HepG2 (cell line): ENCODE data around the gene ARHGEF16. TPM values are rescaled to one million over a fixed set of nuclear protein-coding genes. Genes with fewer than 3 reads are reported as not detected.

Experiments used
- ARNTL ChIP-seq: sonication (generic); formaldehyde crosslinking; IDR thresholded peaks from 2 replicates; pipeline ENCODE4 v1.4.0; 2020; ENCODE audit warnings: mild to moderate bottlenecking, missing genetic modification reagents
- ATF1 ChIP-seq: IDR thresholded peaks from 2 replicates; pipeline ENCODE4 v1.6.1; 2016; ENCODE audit warnings: mild to moderate bottlenecking, control low read depth
- CTCF ChIP-seq: sonication (generic); formaldehyde crosslinking; IDR thresholded peaks from 2 replicates; pipeline ENCODE4 v1.5.0; 2020; ENCODE audit warnings: mild to moderate bottlenecking, missing genetic modification reagents, moderate library complexity
- DMTF1 ChIP-seq: sonication (generic); formaldehyde crosslinking; IDR thresholded peaks from 2 replicates; pipeline ENCODE4 v1.4.0; 2020; ENCODE audit warnings: mild to moderate bottlenecking, missing genetic modification reagents
- EEA1 ChIP-seq: sonication (generic); formaldehyde crosslinking; IDR thresholded peaks from 2 replicates; pipeline ENCODE4 v1.5.1; 2020; ENCODE audit warnings: mild to moderate bottlenecking, missing genetic modification reagents, borderline replicate concordance
- KAT2B ChIP-seq: fragments of 150-350 bp; IDR thresholded peaks from 2 replicates; pipeline ENCODE4 v1.6.1; 2014; ENCODE audit warnings: low read depth, low read length, borderline replicate concordance
- PHF21A ChIP-seq: sonication (generic); formaldehyde crosslinking; IDR thresholded peaks from 2 replicates; pipeline ENCODE4 v1.5.0; 2020; ENCODE audit warnings: mild to moderate bottlenecking, missing genetic modification reagents
- SIX4 ChIP-seq: sonication (generic); formaldehyde crosslinking; IDR thresholded peaks from 2 replicates; pipeline ENCODE4 v1.4.0; 2020; ENCODE audit warnings: missing genetic modification reagents
- ZFP37 ChIP-seq: sonication (generic); formaldehyde crosslinking; IDR thresholded peaks from 2 replicates; pipeline ENCODE4 v1.4.0; 2020; ENCODE audit warnings: missing genetic modification reagents, borderline replicate concordance
- ZNF280B ChIP-seq: sonication (generic); formaldehyde crosslinking; IDR thresholded peaks from 2 replicates; pipeline ENCODE4 v1.5.0; 2020; ENCODE audit warnings: missing genetic modification reagents, mild to moderate bottlenecking, borderline replicate concordance
- ZNF33A ChIP-seq: sonication (generic); formaldehyde crosslinking; IDR thresholded peaks from 2 replicates; pipeline ENCODE4 v1.5.1; 2020; ENCODE audit warnings: missing genetic modification reagents, mild to moderate bottlenecking, moderate library complexity, borderline replicate concordance
- ZNF354B ChIP-seq: sonication (generic); formaldehyde crosslinking; IDR thresholded peaks from 2 replicates; pipeline ENCODE4 v1.8.0; 2022; ENCODE audit warnings: mild to moderate bottlenecking, missing genetic modification reagents
- ZNF672 ChIP-seq: sonication (generic); formaldehyde crosslinking; IDR thresholded peaks from 2 replicates; pipeline ENCODE4 v1.8.1; 2022; ENCODE audit warnings: missing genetic modification reagents
- ZNF83 ChIP-seq: sonication (generic); formaldehyde crosslinking; IDR thresholded peaks from 2 replicates; pipeline ENCODE4 v1.4.0; 2020; ENCODE audit warnings: missing genetic modification reagents, mild to moderate bottlenecking, borderline replicate concordance
- polyA plus RNA-seq, 8 experiments: library from polyadenylated mRNA; depleted of rRNA in 3 of 8; stranded (reverse) in 7 of 8; unstranded in 1 of 8; fragments of >200 nt; fragmentation: Illumina TruSeq in 4 of 8; extraction: Trizol in 4 of 8; gene quantifications; 2 replicates each; pipeline versions ENCODE4 v1.2.1 to v1.2.3, GENCODE V29; 2011 to 2016; ENCODE audit warnings: low read depth in 4 of 8, missing spikeins in 1 of 8, mixed read lengths in 1 of 8; ENCODE audit not compliant: insufficient read depth in 1 of 8
- total RNA-seq, 5 experiments: library from RNA; depleted of rRNA; stranded (reverse); fragments of >200 nt; fragmentation: Illumina TruSeq; extraction: Trizol; gene quantifications; 2 replicates each; pipeline ENCODE4 v1.2.3, GENCODE V29; 2016; ENCODE audit warnings: low read depth in 1 of 5
- TF ChIP-seq, protein P1 (sequence below): sonication (generic); formaldehyde crosslinking; IDR thresholded peaks from 2 replicates; pipeline ENCODE4 v1.4.0; 2020; ENCODE audit warnings: missing genetic modification reagents, mild to moderate bottlenecking, borderline replicate concordance
- TF ChIP-seq, protein P2 (sequence below): sonication (generic); formaldehyde crosslinking; IDR thresholded peaks from 2 replicates; pipeline ENCODE4 v1.4.0; 2020; ENCODE audit warnings: missing genetic modification reagents, mild to moderate bottlenecking, borderline replicate concordance

Gene ARHGEF16
- total and polyA plus RNA-seq, 2 of the 13 experiments (the other 11 are each of a cell fraction or from before 2014, with no cell fraction given): 20.3 to 39.9 TPM

- no peak for TF ChIP-seq ZNF354B (CRISPR knock-in tag)
- TF ChIP-seq EEA1 (CRISPR knock-in tag): no peak
- TF ChIP-seq ZFP37 (CRISPR knock-in tag): no peak
- TF ChIP-seq ZNF33A (CRISPR knock-in tag): no peak
- no peak for TF ChIP-seq CTCF
- TF ChIP-seq ZNF83 (CRISPR knock-in tag): no peak
- TF ChIP-seq, protein P1, sequence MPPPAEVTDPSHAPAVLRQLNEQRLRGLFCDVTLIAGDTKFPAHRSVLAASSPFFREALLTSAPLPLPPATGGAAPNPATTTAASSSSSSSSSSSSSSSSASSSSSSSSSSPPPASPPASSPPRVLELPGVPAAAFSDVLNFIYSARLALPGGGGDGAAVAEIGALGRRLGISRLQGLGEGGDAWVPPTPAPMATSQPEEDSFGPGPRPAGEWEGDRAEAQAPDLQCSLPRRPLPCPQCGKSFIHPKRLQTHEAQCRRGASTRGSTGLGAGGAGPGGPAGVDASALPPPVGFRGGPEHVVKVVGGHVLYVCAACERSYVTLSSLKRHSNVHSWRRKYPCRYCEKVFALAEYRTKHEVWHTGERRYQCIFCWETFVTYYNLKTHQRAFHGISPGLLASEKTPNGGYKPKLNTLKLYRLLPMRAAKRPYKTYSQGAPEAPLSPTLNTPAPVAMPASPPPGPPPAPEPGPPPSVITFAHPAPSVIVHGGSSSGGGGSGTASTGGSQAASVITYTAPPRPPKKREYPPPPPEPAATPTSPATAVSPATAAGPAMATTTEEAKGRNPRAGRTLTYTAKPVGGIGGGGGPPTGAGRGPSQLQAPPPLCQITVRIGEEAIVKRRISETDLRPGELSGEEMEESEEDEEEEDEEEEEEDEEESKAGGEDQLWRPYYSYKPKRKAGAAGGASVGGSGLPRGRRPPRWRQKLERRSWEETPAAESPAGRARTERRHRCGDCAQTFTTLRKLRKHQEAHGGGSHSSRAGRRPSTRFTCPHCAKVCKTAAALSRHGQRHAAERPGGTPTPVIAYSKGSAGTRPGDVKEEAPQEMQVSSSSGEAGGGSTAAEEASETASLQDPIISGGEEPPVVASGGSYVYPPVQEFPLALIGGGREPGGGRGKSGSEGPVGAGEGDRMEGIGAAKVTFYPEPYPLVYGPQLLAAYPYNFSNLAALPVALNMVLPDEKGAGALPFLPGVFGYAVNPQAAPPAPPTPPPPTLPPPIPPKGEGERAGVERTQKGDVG: no peak
- no peak for TF ChIP-seq KAT2B
- peak; percentile 35; the same call in 1 of the 2 replicates for TF ChIP-seq PHF21A
- TF ChIP-seq ZNF280B (CRISPR knock-in tag): no peak
- TF ChIP-seq DMTF1: no peak
- TF ChIP-seq, protein P2, sequence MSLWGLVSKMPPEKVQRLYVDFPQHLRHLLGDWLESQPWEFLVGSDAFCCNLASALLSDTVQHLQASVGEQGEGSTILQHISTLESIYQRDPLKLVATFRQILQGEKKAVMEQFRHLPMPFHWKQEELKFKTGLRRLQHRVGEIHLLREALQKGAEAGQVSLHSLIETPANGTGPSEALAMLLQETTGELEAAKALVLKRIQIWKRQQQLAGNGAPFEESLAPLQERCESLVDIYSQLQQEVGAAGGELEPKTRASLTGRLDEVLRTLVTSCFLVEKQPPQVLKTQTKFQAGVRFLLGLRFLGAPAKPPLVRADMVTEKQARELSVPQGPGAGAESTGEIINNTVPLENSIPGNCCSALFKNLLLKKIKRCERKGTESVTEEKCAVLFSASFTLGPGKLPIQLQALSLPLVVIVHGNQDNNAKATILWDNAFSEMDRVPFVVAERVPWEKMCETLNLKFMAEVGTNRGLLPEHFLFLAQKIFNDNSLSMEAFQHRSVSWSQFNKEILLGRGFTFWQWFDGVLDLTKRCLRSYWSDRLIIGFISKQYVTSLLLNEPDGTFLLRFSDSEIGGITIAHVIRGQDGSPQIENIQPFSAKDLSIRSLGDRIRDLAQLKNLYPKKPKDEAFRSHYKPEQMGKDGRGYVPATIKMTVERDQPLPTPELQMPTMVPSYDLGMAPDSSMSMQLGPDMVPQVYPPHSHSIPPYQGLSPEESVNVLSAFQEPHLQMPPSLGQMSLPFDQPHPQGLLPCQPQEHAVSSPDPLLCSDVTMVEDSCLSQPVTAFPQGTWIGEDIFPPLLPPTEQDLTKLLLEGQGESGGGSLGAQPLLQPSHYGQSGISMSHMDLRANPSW: no peak
- TF ChIP-seq ATF1 (CRISPR knock-in tag): no peak
- 0 out of 2 replicates have a peak, but pooled peaks have one; percentile 26 for TF ChIP-seq SIX4 (CRISPR knock-in tag)
- no peak for TF ChIP-seq ARNTL (CRISPR knock-in tag)
- TF ChIP-seq ZNF672 (CRISPR knock-in tag): no peak
Measured at GRCh38 chr1:3457910-3458883, 3.7 kb downstream of the ARHGEF16 start (continued).
